Measurements from ENCODE around the gene KANK4. TPM values are rescaled to one million over a fixed set of nuclear protein-coding genes. Genes with fewer than 3 reads are reported as not detected.

KANK4 gene
- total and polyA plus RNA-seq, 2 of the 8 experiments (the other 6 are each of a cell fraction or from before 2014, with no cell fraction given), result 0.22 to 0.26 TPM

DNA sequence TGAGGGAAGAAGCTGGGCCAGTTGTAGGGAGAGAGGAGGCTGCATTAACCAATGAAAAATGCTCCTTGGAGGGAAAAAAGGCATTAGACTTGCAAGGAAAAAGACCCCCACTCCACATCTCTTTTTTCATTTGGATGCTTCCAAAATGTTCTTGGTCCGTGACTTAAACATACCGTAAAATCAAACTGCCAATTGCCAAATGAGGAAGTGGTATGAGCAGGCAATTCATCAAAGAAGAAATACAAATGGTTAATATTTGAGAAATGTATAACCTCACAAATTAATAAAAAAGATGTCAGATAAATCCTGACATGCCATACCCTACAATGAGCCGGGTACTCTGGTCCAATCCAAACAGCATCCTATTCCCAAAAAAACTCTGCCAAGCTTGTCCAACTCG lies 30.6 kb downstream of the KANK4 start (continued):
- TF ChIP-seq EZH2 (IDR thresholded peaks at IDR 0.05; ENCODE audit: low read depth, low read length, severe bottlenecking) (no peak), YY1 (IDR thresholded peaks at IDR 0.05; ENCODE audit: low read depth, low read length) (no peak), CREB1 (IDR thresholded peaks at IDR 0.05) (no peak), POLR2A (IDR thresholded peaks at IDR 0.05; ENCODE audit: control extremely low read depth in 1 of 2, low read depth in 2 of 2, low read length in 2 of 2) (no peak), BRCA1 (IDR thresholded peaks at IDR 0.05; ENCODE audit: low read depth, low read length) (no peak)

All from H1 (cell line).